Fibroblast of the conjunctiva (primary cell): ENCODE results near the gene RAB1B.
"Not testable (repeated sequence)": the region's sequence is repeated elsewhere in the genome, so short reads cannot be mapped to it uniquely, and the experiment has no call there.

Experiments used
- DNase-seq: peaks from one replicate; pipeline ENCODE4 v3.0.0-alpha.2; 2010; ENCODE audit warnings: low read depth

The RAB1B gene

GRCh38 chr11:66239998-66240780 lies 28.2 kb upstream of the RAB1B start:
- no peak for DNase-seq

GRCh38 chr11:66240781-66241136 lies 27.7 kb upstream of the RAB1B start:
- DNase-seq: no peak

- no peak for DNase-seq
Observed at GRCh38 chr11:66242095-66242765, 26.2 kb upstream of the RAB1B start.

- no peak for DNase-seq
Observed at GRCh38 chr11:66243782-66244535, 24.5 kb upstream of the RAB1B start.

GRCh38 chr11:66247295-66247694 lies 21.1 kb upstream of the RAB1B start:
- DNase-seq: no peak

- DNase-seq: no peak
Observed at GRCh38 chr11:66247801-66248200, 20.6 kb upstream of the RAB1B start.

- no peak for DNase-seq
Observed at GRCh38 chr11:66248903-66249302, 19.5 kb upstream of the RAB1B start.

- DNase-seq: no peak
Observed at GRCh38 chr11:66251809-66252208, 16.6 kb upstream of the RAB1B start.

GRCh38 chr11:66253081-66253480 lies 15.4 kb upstream of the RAB1B start:
- DNase-seq: not testable (repeated sequence)

GRCh38 chr11:66258473-66258893 lies 10.0 kb upstream of the RAB1B start:
- DNase-seq: no peak

- no peak for DNase-seq
Observed at GRCh38 chr11:66259225-66259624, 9.2 kb upstream of the RAB1B start.

- no peak for DNase-seq
Observed at GRCh38 chr11:66259956-66260355, 8.5 kb upstream of the RAB1B start.

GRCh38 chr11:66261578-66261977 lies 6.9 kb upstream of the RAB1B start:
- DNase-seq: no peak

GRCh38 chr11:66262191-66262590 lies 6.2 kb upstream of the RAB1B start:
- DNase-seq: no peak

GRCh38 chr11:66262696-66263095 lies 5.7 kb upstream of the RAB1B start:
- no peak for DNase-seq

GRCh38 chr11:66263231-66263630 lies 5.2 kb upstream of the RAB1B start:
- no peak for DNase-seq

GRCh38 chr11:66263785-66264184 lies 4.7 kb upstream of the RAB1B start:
- DNase-seq: no peak

- no peak for DNase-seq
Observed at GRCh38 chr11:66264383-66264782, 4.1 kb upstream of the RAB1B start.

GRCh38 chr11:66264914-66265313 lies 3.5 kb upstream of the RAB1B start:
- DNase-seq: no peak

GRCh38 chr11:66265531-66266377 lies 2.7 kb upstream of the RAB1B start:
- no peak for DNase-seq

- DNase-seq: no peak
Observed at GRCh38 chr11:66266378-66267038, 1.9 kb upstream of the RAB1B start.

- no peak for DNase-seq
Observed at GRCh38 chr11:66267039-66267378, 1.4 kb upstream of the RAB1B start.
